Activated naive CD4-positive, alpha-beta T cell treated with anti-CD3 and anti-CD28 coated beads for 36 hours (primary cell): ENCODE data around the gene MITF. TPM values are rescaled to one million over a fixed set of nuclear protein-coding genes. Genes with fewer than 3 reads are reported as not detected.

Experiments
- CTCF ChIA-PET: fragments of 350-600 bp; sonication (Branson Sonifier 250); formaldehyde crosslinking; loops from one replicate; lab custom pipeline; 2021; ENCODE audit warnings: antibody characterized with exemption; lab: Charles Lee
- DNase-seq: peaks from one replicate; pipeline ENCODE4 v3.0.0-alpha.2; 2020
- H3K27ac Mint-ChIP-seq: one replicate; pipeline ENCODE4 v1.8.0; 2021; ENCODE audit warnings: mild to moderate bottlenecking, mixed read lengths
- H3K27me3 Mint-ChIP-seq: one replicate; pipeline ENCODE4 v1.8.0; 2021; ENCODE audit warnings: low read depth, mixed read lengths
- H3K36me3 Mint-ChIP-seq: one replicate; pipeline ENCODE4 v1.8.0; 2021; ENCODE audit warnings: low read depth, mixed read lengths
- H3K4me1 Mint-ChIP-seq: one replicate; pipeline ENCODE4 v1.8.0; 2021; ENCODE audit warnings: low read depth, mixed read lengths
- H3K4me3 Mint-ChIP-seq: one replicate; pipeline ENCODE4 v1.8.0; 2021; ENCODE audit warnings: mild to moderate bottlenecking, moderate library complexity, mixed read lengths
- H3K9me3 Mint-ChIP-seq: one replicate; pipeline ENCODE4 v1.8.0; 2021; ENCODE audit warnings: mixed read lengths
- intact Hi-C: fragments of 100-400 bp; cut with micrococcal nuclease; formaldehyde crosslinking; loops from one replicate; pipeline ENCODE4 v1.15.1; 2023
- total RNA-seq, 2 experiments: library from RNA; stranded (reverse); gene quantifications; one replicate each; pipeline ENCODE4 v1.2.3, GENCODE V29; 2021

MITF gene
- total RNA-seq, 2 experiments from 2014 or later, result not detected

DNA sequence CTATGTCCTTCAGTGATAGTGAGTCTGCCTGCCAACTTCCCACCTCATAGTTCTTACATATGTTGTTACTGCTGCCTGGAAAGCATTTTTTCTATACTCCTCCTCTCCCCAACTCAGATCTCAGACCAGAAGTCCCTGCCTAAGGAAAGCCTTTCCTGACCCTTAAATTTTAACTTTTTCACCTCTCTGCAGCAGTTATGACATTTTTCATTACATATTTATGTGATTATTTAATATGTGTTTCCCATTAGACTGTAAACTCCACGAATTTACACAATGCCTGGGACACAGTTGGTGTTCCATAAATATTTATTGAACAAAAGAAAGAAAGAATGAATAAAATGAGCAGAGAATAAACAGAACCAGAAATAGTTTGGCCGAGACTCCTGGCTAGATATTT, 125.5 kb downstream of the MITF start:
- CTCF ChIA-PET, result no interaction called here
- H3K27me3 Mint-ChIP-seq, result peaks cover 5% of the 10 kb centered on the region
- DNase-seq, result no peak
- H3K27ac Mint-ChIP-seq, result no peak overlapping the region
- no peaks in the 10 kb centered on the region for H3K9me3 Mint-ChIP-seq
- H3K36me3 Mint-ChIP-seq, result no peaks in the 10 kb centered on the region
- no peaks in the 10 kb centered on the region for H3K4me1 Mint-ChIP-seq
- intact Hi-C loops, result no loop called here
- H3K4me3 Mint-ChIP-seq, result no peak overlapping the region

DNA sequence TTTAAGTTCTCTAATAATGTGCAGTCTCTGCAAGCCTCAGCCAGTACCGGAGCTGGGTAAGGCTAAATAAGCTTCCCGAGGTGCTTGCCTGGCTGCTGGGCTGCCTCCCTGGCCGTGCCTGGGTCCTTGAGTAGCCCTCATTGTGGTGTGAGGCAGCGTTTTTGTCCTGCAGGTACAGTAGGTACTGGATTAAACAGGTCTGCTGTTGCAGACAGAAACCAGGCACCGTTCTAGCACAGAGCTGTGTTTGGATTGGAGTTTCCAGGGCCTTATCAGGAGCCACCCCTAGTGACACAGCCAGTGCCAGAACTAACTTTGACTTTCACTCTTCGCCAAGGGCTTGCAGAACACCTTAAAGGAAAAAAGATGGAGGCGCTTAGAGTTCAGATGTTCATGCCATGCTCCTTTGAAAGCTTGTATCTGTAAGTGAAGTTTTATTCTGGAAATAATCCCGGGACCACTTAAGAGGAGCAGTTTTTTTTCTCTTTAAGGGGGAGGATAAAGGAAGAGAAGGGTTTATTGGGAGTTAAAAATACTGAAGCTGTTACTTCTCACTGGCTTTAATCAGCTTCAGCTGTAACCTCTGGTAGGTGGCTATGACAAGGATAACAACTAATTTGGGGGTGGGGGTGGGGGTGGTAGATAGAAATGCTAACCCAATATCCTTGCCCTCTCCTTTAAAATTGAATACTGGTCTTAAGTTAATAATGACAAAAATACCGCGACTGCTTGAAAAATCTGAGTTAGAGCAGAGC, 126.8 kb downstream of the MITF start:
- no peak for DNase-seq
- no peaks in the 10 kb centered on the region for H3K4me1 Mint-ChIP-seq
- peaks cover 5% of the 10 kb centered on the region for H3K27me3 Mint-ChIP-seq
- H3K9me3 Mint-ChIP-seq, result no peaks in the 10 kb centered on the region
- no peak overlapping the region for H3K27ac Mint-ChIP-seq
- H3K4me3 Mint-ChIP-seq, result no peak overlapping the region
- H3K36me3 Mint-ChIP-seq, result no peaks in the 10 kb centered on the region
- intact Hi-C loops, result no loop called here
- CTCF ChIA-PET, result interaction anchor here (0.5 to 0.7 kb wide), 3 partner anchors 21 to 85 kb away, joined by 3 to 5 read pairs (median 3); no protein-coding TSS in a partner anchor

DNA sequence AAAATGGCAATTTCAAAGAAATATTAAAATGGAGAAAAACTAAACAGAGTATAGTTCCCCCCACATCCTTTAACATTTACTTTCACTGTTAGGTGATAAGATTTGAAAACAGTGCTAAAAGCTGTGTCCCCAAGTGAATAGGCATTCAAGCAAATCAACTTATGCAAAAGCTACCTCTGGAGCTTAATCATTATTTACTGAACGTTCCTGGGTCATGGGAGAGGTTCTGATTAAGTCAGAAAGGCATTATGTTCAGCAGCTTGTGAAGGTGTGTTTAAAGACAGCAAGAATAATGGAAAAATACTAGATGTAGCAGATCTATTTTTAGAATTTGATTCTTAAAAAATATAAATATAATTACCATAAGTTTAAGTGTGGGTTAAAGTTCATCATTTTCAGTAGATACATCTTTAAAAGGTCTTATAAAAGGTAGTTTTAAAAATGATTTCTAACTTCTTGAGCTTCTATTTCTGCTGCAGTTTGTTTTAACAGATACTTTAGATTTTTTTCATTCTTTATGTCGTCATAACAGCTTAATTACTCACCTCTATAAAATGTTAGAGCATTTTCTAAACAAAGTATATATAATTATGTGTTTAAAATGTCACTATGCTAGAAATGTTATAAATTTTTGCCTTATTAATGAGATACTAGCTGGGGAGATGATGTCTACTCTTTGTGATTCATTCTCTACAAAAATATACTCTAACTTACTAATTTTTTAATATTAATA, 127.9 kb downstream of the MITF start:
- Mint-ChIP-seq H3K36me3 (no peaks in the 10 kb centered on the region), H3K27me3 (peaks cover 5% of the 10 kb centered on the region), H3K4me3 (no peak overlapping the region), H3K4me1 (no peaks in the 10 kb centered on the region), H3K9me3 (no peaks in the 10 kb centered on the region), H3K27ac (no peak overlapping the region)
- DNase-seq, result no peak
- intact Hi-C loops, result no loop called here
- CTCF ChIA-PET, result interaction anchor here (0.6 kb wide), 1 partner anchor 22 kb away, joined by 5 read pairs; no protein-coding TSS in a partner anchor

DNA sequence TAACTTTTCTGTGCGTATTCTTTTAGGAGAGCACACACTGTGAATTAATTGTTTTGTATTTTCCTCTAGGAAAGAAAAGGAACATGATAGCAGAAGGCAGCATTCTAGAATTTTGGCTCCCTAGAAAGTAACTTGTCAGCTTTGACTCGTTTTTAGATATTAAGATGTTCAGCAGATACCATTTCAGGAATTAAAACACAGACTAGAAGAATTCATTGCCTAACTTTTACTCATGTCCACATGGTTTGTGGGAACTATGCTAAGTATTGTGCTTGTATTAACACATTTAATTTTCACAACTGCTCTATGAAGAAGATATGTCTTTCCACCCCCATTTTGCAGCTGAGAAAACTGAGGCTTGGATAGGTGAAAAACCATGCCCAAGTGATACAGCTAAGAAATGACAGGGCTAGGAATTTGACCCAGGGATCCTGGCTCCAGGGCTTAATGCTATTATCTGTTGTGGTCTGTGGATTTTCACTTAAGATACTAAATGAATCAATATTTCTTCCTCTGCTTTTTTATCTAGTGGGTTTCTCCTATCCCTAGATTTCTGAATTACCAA, 128.8 kb downstream of the MITF start:
- intact Hi-C loops, result no loop called here
- Mint-ChIP-seq H3K27me3 (peaks cover 5% of the 10 kb centered on the region), H3K36me3 (no peaks in the 10 kb centered on the region), H3K4me1 (no peaks in the 10 kb centered on the region), H3K4me3 (no peak overlapping the region), H3K27ac (no peak overlapping the region), H3K9me3 (no peaks in the 10 kb centered on the region)
- CTCF ChIA-PET, result interaction anchor here (0.6 kb wide), 1 partner anchor 13 kb away, joined by 3 read pairs; no protein-coding TSS in a partner anchor
- no peak for DNase-seq

DNA sequence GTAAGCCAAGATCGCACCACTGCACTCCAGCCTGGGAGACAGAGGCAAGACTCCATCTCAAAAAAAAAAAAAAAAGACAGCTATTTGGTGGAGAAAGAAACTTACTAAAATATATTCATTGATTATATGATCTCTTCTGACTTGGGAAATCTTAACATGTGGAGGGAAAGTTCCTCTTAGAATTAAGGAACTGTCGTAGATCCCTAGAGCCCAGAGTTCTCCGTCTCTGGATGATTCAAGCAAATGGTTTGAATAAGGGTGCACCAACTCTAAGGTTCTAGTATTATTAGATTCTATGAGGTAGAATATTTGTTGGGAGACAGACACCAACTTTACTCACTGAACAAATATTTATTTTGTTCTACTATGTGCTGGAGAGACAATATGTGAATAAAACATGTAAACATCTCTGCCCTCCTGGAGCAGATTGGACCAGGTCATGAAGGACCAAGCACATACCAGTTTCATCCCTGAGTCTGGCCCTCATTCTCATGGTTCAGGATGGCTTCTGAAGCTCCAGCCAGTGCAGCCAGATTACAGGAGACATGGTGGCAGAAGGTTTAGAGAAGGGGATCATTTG, 129.7 kb downstream of the MITF start:
- peaks cover 5% of the 10 kb centered on the region for H3K27me3 Mint-ChIP-seq
- H3K4me1 Mint-ChIP-seq, result no peaks in the 10 kb centered on the region
- no peaks in the 10 kb centered on the region for H3K9me3 Mint-ChIP-seq
- intact Hi-C loops, result no loop called here
- CTCF ChIA-PET, result interaction anchor here (0.6 kb wide), 1 partner anchor 14 kb away, joined by 3 read pairs; no protein-coding TSS in a partner anchor
- H3K27ac Mint-ChIP-seq, result no peak overlapping the region
- no peak for DNase-seq
- no peaks in the 10 kb centered on the region for H3K36me3 Mint-ChIP-seq
- no peak overlapping the region for H3K4me3 Mint-ChIP-seq

DNA sequence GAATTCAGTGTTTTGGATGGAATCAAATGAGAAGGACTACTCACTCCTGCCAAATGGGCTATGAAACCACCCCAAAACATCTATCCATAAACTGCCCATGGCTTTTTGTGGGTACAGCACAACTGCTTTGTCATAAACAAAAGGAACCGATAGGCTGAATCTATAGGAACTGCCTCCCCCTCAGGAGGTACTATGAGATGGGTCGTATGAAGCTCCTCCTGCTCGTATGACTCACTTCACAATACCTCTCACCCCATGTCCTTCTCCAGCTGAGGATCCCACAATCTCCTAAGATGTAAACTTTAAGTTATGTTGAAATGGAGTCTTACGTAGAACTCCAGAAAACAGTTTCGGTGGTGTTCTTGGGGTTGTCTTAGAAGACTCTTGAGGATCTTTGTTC, 130.4 kb downstream of the MITF start:
- CTCF ChIA-PET, result no interaction called here
- DNase-seq, result no peak
- Mint-ChIP-seq H3K4me3 (no peak overlapping the region), H3K4me1 (no peaks in the 10 kb centered on the region), H3K36me3 (no peaks in the 10 kb centered on the region), H3K27me3 (peaks cover 5% of the 10 kb centered on the region), H3K27ac (no peak overlapping the region), H3K9me3 (no peaks in the 10 kb centered on the region)
- intact Hi-C loops, result no loop called here

DNA sequence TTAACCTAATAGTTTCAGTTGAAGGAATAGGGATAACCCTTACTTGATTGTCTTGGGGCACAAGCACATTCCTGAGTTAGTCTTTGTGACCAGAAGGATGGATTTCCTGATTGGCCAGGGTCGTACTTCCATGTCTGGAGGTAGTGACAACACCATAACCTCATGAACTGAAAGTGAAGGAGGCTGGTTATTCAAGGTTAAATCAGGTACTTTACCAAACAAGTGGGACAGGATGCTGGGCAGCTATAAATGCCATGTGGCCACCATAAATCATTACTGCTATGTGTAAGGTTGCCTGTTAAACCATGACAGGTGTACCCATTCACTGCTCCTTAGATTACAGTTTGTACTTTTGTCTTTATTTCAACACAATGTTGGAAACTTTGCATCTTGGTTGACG, 132.0 kb downstream of the MITF start:
- CTCF ChIA-PET, result no interaction called here
- Mint-ChIP-seq H3K9me3 (no peaks in the 10 kb centered on the region), H3K36me3 (no peaks in the 10 kb centered on the region), H3K27ac (no peak overlapping the region), H3K27me3 (peaks cover 5% of the 10 kb centered on the region), H3K4me3 (no peak overlapping the region), H3K4me1 (no peaks in the 10 kb centered on the region)
- intact Hi-C loops, result no loop called here
- no peak for DNase-seq

DNA sequence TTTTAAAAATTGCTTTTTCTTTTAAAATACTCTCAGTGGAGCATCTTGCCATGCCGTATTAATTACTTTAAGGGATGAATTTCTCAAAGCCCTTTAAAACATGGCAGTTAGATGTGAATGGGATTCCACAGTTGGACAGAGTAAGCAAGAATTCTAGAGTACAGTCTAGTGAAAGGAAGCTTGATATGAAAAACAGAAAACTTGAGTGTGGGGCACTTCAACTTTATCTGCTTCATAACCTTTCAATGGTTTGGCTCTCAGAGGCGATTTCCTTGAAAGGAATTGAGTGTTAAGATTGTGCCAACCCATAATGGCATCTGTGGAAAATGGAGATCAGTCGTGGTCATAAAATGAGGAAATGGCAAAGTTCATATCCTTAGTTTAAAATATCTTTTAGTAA, 132.6 kb downstream of the MITF start:
- H3K36me3 Mint-ChIP-seq, result no peaks in the 10 kb centered on the region
- no peak for DNase-seq
- no peaks in the 10 kb centered on the region for H3K9me3 Mint-ChIP-seq
- no peak overlapping the region for H3K27ac Mint-ChIP-seq
- intact Hi-C loops, result no loop called here
- no peaks in the 10 kb centered on the region for H3K4me1 Mint-ChIP-seq
- H3K27me3 Mint-ChIP-seq, result peaks cover 5% of the 10 kb centered on the region
- CTCF ChIA-PET, result no interaction called here
- no peak overlapping the region for H3K4me3 Mint-ChIP-seq

DNA sequence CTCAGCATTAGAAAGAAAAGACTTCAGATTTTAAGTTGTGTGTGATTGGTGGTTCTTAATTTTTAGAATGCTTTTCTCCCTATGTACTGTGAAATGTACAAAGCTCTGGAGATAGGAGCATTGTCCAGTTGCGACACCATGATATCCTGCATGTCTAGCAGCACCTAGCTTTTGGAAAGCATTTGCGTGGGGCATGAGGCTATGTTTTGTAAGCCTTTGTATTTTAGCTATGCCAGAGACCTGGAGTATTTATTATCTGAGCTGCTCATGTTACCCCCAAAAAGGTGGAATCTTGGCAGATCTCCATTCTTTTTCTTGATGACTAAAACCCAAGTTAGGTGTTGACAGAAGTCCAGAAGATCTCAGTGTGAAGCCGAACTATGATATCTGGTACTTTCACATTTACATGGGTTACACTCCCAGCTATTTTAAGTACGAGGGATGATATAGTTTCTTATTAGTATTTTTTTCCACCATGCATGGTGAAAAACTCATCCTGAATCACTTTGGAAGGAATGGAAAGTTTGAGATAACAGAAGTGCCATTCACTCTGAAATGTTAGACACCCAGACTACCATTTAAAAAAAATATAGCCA, 133.6 kb downstream of the MITF start:
- H3K27ac Mint-ChIP-seq, result no peak overlapping the region
- no peak overlapping the region for H3K4me3 Mint-ChIP-seq
- intact Hi-C loops, result no loop called here

DNA sequence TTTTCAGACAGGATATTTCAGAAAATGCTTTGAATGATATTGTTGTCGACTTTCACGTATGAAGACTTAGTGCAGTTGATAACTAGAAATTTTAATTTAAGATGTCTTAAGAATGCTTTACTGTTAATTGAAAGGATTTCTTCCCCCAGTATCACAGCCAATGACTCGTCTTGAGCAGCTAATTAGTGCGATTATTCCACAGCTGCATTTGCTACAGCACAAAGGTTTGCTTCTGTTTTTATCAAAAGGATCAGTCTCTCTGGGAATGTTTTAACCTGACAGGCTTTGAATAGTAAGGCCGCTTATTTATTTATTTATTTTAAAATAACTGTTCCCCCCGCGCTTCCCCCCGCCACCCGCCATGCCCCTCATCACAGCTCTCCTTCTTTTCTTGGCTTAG, 136.8 kb downstream of the MITF start:
- Mint-ChIP-seq H3K27ac (no peak overlapping the region), H3K4me3 (no peak overlapping the region), H3K4me1 (no peaks in the 10 kb centered on the region), H3K36me3 (no peaks in the 10 kb centered on the region), H3K27me3 (no peaks in the 10 kb centered on the region), H3K9me3 (no peaks in the 10 kb centered on the region)
- intact Hi-C loops, result no loop called here
- CTCF ChIA-PET, result interaction anchor here (0.6 kb wide), 1 partner anchor 79 kb away, joined by 3 read pairs; no protein-coding TSS in a partner anchor
- no peak for DNase-seq

More for the DNA sequence above, 133.6 kb downstream of the MITF start:
- CTCF ChIA-PET, result no interaction called here
- DNase-seq, result no peak
- H3K9me3 Mint-ChIP-seq, result no peaks in the 10 kb centered on the region
- H3K27me3 Mint-ChIP-seq, result peaks cover 5% of the 10 kb centered on the region
- H3K4me1 Mint-ChIP-seq, result no peaks in the 10 kb centered on the region
- H3K36me3 Mint-ChIP-seq, result no peaks in the 10 kb centered on the region

DNA sequence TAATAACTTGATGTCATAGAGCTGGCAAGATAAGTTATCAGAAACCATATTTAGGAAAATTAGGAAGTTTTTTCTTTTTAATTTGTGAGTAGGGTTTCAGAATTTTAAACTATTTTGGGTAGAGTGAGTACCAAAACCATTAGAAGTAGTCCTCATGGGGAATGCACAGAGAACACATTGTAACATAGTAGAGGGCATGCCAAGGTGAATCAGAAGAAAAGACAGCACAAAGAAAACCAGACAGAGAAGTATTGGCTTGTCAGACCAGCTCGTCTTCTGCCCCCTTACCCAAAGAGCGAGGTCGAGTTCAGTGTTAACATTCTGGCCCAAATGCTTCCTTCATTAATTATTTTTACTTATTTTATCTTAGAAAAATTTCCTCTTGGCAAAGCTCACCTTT, 139.0 kb downstream of the MITF start:
- H3K4me1 Mint-ChIP-seq, result no peaks in the 10 kb centered on the region
- H3K9me3 Mint-ChIP-seq, result no peaks in the 10 kb centered on the region
- H3K36me3 Mint-ChIP-seq, result no peaks in the 10 kb centered on the region
- no peak overlapping the region for H3K27ac Mint-ChIP-seq
- DNase-seq, result no peak
- CTCF ChIA-PET, result no interaction called here
- H3K27me3 Mint-ChIP-seq, result peaks cover 2% of the 10 kb centered on the region
- intact Hi-C loops, result no loop called here
- H3K4me3 Mint-ChIP-seq, result no peak overlapping the region

DNA sequence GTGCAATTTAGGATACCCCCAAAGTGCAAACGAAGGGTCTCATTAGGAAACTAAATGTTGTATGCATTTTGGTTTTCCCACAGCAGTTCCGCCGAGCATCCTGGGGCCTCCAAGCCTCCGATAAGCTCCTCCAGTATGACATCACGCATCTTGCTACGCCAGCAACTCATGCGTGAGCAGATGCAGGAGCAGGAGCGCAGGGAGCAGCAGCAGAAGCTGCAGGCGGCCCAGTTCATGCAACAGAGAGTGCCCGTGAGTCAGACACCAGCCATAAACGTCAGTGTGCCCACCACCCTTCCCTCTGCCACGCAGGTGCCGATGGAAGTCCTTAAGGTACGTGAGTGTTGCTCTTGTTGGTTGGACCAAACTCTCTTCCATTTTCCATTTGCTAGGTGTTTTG, 139.8 kb downstream of the MITF start:
- DNase-seq, result no peak
- intact Hi-C loops, result no loop called here
- Mint-ChIP-seq H3K9me3 (no peaks in the 10 kb centered on the region), H3K36me3 (no peaks in the 10 kb centered on the region), H3K4me3 (no peak overlapping the region), H3K27me3 (peaks cover 2% of the 10 kb centered on the region), H3K27ac (no peak overlapping the region), H3K4me1 (no peaks in the 10 kb centered on the region)
- CTCF ChIA-PET, result no interaction called here
